Ammon's horn (tissue), 1 donor: ENCODE measurements around the gene MBNL2.

Experiments used
- DNase-seq: peaks from one replicate; pipeline ENCODE4 v3.0.0-alpha.2; 2016; ENCODE audit warnings: low spot score

The MBNL2 gene

GRCh38 chr13:97234742-97235141 lies 12.6 kb downstream of the MBNL2 start:
- no peak for DNase-seq

- DNase-seq, result peak; percentile 41
Measured at GRCh38 chr13:97235549-97236231, 13.6 kb downstream of the MBNL2 start.

- DNase-seq, result no peak
Measured at GRCh38 chr13:97237388-97237787, 15.3 kb downstream of the MBNL2 start.

GRCh38 chr13:97238432-97238831 lies 16.3 kb downstream of the MBNL2 start:
- DNase-seq, result no peak

- no peak for DNase-seq
Measured at GRCh38 chr13:97238883-97239282, 16.8 kb downstream of the MBNL2 start.

- no peak for DNase-seq
Measured at GRCh38 chr13:97239306-97239705, 17.2 kb downstream of the MBNL2 start.

- no peak for DNase-seq
Measured at GRCh38 chr13:97239943-97240787, 18.0 kb downstream of the MBNL2 start.

- no peak for DNase-seq
Measured at GRCh38 chr13:97240788-97241734, 18.9 kb downstream of the MBNL2 start.

- no peak for DNase-seq
Measured at GRCh38 chr13:97241761-97242160, 19.6 kb downstream of the MBNL2 start.

GRCh38 chr13:97242755-97243497 lies 20.8 kb downstream of the MBNL2 start:
- peak; percentile 90 for DNase-seq

GRCh38 chr13:97243915-97244781 lies 22.0 kb downstream of the MBNL2 start:
- DNase-seq, result peak; percentile 87

GRCh38 chr13:97245011-97245410 lies 22.9 kb downstream of the MBNL2 start:
- DNase-seq, result no peak

GRCh38 chr13:97246596-97247158 lies 24.5 kb downstream of the MBNL2 start:
- DNase-seq, result no peak

GRCh38 chr13:97248243-97248642 lies 26.1 kb downstream of the MBNL2 start:
- no peak for DNase-seq

GRCh38 chr13:97249093-97249795 lies 27.1 kb downstream of the MBNL2 start:
- no peak for DNase-seq

- no peak for DNase-seq
Measured at GRCh38 chr13:97249796-97250495, 27.8 kb downstream of the MBNL2 start.

GRCh38 chr13:97250560-97250959 lies 28.4 kb downstream of the MBNL2 start:
- no peak for DNase-seq

- DNase-seq, result no peak
Measured at GRCh38 chr13:97252735-97253134, 30.6 kb downstream of the MBNL2 start.
